ENCODE measurements around the gene PLAAT2.

- TF ChIP-seq EP300 (IDR thresholded peaks at IDR 0.05) (no peak), POLR2A (IDR thresholded peaks at IDR 0.05) (no peak)
- TF ChIP-seq, protein P1, sequence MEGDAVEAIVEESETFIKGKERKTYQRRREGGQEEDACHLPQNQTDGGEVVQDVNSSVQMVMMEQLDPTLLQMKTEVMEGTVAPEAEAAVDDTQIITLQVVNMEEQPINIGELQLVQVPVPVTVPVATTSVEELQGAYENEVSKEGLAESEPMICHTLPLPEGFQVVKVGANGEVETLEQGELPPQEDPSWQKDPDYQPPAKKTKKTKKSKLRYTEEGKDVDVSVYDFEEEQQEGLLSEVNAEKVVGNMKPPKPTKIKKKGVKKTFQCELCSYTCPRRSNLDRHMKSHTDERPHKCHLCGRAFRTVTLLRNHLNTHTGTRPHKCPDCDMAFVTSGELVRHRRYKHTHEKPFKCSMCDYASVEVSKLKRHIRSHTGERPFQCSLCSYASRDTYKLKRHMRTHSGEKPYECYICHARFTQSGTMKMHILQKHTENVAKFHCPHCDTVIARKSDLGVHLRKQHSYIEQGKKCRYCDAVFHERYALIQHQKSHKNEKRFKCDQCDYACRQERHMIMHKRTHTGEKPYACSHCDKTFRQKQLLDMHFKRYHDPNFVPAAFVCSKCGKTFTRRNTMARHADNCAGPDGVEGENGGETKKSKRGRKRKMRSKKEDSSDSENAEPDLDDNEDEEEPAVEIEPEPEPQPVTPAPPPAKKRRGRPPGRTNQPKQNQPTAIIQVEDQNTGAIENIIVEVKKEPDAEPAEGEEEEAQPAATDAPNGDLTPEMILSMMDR (IDR thresholded peaks at IDR 0.05): no peak
These were observed 49.0 kb upstream of the PLAAT2 start for GRCh38 chr11:63612181-63612580.

All from ovary (tissue), 3 donors.